ENCODE results near the gene B4GALT3. TPM values are rescaled to one million over a fixed set of nuclear protein-coding genes. Genes with fewer than 3 reads are reported as not detected.

The B4GALT3 gene
- total and polyA plus RNA-seq, 7 donors = 16.3 to 48.1 (median 30.3) TPM

DNA sequence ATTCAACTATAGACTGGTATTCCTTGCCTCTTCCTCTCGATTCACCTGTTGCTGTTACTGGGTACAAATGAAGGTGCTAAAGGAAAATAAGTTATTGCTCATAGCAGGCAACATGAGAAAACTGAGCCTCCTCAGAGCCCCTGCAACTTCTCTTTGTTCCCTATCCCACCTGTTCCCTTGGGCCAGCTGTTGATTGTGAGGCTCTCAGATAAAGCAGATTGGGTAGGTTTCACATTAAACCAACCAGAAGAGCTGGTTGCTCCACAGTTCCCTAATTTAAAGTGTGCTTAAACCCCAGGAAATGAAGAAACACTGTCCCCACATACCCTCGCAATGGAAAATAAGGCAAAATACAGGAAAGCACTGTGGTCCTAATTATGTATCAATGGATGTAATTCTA is 49.7 kb downstream of the B4GALT3 start:
- no peaks in the 10 kb centered on the region for H3K9me3 ChIP-seq
- no peak for TF ChIP-seq CTCF (IDR thresholded peaks at IDR 0.05)
- H3K27me3 ChIP-seq (ENCODE audit: insufficient read depth in 3 of 3, low read length in 2 of 3) = no peaks in the 10 kb centered on the region
- ATAC-seq = no peak
- H3K4me3 ChIP-seq = no peak overlapping the region
- WGBS, 3 donors = 78 to 81% (median 79%) methylated on average over 2 of the region's 2 CpGs
- no peak overlapping the region for H3K27ac ChIP-seq
- H3K36me3 ChIP-seq (ENCODE audit: insufficient read depth in 1 of 2, low read depth in 1 of 2) = peaks cover 9 to 80% of the 10 kb centered on the region in 2 donors
- DNase-seq = no peak
- intact Hi-C loops (cut with DNase I) = no loop called here
- peaks cover 30% of the 10 kb centered on the region for H3K4me1 ChIP-seq

GRCh38 chr1:161122967-161123366 is 54.3 kb downstream of the B4GALT3 start:
- no peaks in the 10 kb centered on the region for H3K9me3 ChIP-seq
- peaks cover 14% of the 10 kb centered on the region for H3K4me1 ChIP-seq
- H3K36me3 ChIP-seq (ENCODE audit: insufficient read depth in 1 of 2, low read depth in 1 of 2) = peaks cover 0 to 87% of the 10 kb centered on the region in 2 donors
- ATAC-seq (no peak), DNase-seq (no peak)
- no peak overlapping the region for H3K4me3 ChIP-seq
- WGBS, 3 donors = 71 to 85% (median 74%) methylated on average over 6 of the region's 6 CpGs
- no peak for TF ChIP-seq CTCF (IDR thresholded peaks at IDR 0.05)
- intact Hi-C loops (cut with DNase I) = no loop called here
- H3K27ac ChIP-seq = no peak overlapping the region
- H3K27me3 ChIP-seq (ENCODE audit: insufficient read depth in 3 of 3, low read length in 2 of 3) = no peaks in the 10 kb centered on the region

DNA sequence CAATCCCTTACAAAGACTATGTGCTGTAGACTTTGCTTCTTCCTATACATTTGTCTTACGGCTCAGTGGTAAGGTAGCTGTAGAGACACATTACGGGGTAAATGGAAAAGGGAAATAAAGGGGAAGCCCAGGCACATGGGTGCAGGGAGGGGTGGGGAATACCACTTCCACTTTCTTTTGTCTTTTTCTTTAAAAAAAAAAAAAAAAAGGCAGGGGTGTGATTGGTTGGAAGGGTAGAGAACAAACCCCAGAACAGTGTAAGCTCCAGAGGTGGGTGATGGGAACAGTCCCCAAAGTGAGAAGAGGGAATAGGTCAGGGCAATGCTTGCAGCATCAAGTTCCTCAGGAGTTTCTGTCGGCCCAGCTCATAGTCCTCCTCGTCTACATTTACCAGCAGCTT is 55.5 kb downstream of the B4GALT3 start:
- DNase-seq (no peak), ATAC-seq (no peak)
- peaks cover 0 to 76% of the 10 kb centered on the region in 2 donors for H3K36me3 ChIP-seq (ENCODE audit: insufficient read depth in 1 of 2, low read depth in 1 of 2)
- no peak overlapping the region for H3K27ac ChIP-seq
- peaks cover 17% of the 10 kb centered on the region for H3K4me1 ChIP-seq
- intact Hi-C loops (cut with DNase I) = no loop called here
- no peak overlapping the region for H3K4me3 ChIP-seq
- H3K27me3 ChIP-seq (ENCODE audit: insufficient read depth in 3 of 3, low read length in 2 of 3) = no peaks in the 10 kb centered on the region
- TF ChIP-seq CTCF (IDR thresholded peaks at IDR 0.05) = no peak
- WGBS, 3 donors = 72 to 79% (median 75%) methylated on average over 4 of the region's 4 CpGs
- no peaks in the 10 kb centered on the region for H3K9me3 ChIP-seq

Other genes with a start within 250 kb of the B4GALT3 start
- not detected for gene ITLN2, start 222.7 kb downstream of the B4GALT3 start, total RNA-seq
- gene ITLN2, start 222.7 kb downstream of the B4GALT3 start, polyA plus RNA-seq = not detected
- gene F11R, start 156.4 kb downstream of the B4GALT3 start, total RNA-seq = 10 to 100 TPM in 1 of 4 donors, 1 to 10 TPM in 3; 5.1 to 13.8 (median 8.6) TPM
- gene F11R, start 156.4 kb downstream of the B4GALT3 start, polyA plus RNA-seq = 1 to 10 TPM; 2.9 to 5.2 (median 3.6) TPM
- 10 to 100 TPM in 2 of 4 donors, 1 to 10 TPM in 2; 2.5 to 33.9 (median 8.2) TPM for gene TSTD1, start 138.5 kb downstream of the B4GALT3 start, total RNA-seq
- gene TSTD1, start 138.5 kb downstream of the B4GALT3 start, polyA plus RNA-seq = 10 to 100 TPM in 2 of 3 donors, 1 to 10 TPM in 1; 9.3 to 20.5 (median 10.4) TPM
- 10 to 100 TPM; 29.8 to 50.6 (median 37.3) TPM for gene USF1, start 131.5 kb downstream of the B4GALT3 start, total RNA-seq
- 10 to 100 TPM; 40.0 to 68.1 (median 58.8) TPM for gene USF1, start 131.5 kb downstream of the B4GALT3 start, polyA plus RNA-seq
- 1 to 10 TPM; 1.6 to 3.3 (median 1.8) TPM for gene ARHGAP30, start 107.6 kb downstream of the B4GALT3 start, total RNA-seq
- gene ARHGAP30, start 107.6 kb downstream of the B4GALT3 start, polyA plus RNA-seq = under 1 TPM; 0.44 to 0.73 (median 0.47) TPM
- gene NECTIN4, start 87.9 kb downstream of the B4GALT3 start, total RNA-seq = not detected
- under 1 TPM in 2 of 3 donors, not detected in 1; 0.01 to 0.03 TPM for gene NECTIN4, start 87.9 kb downstream of the B4GALT3 start, polyA plus RNA-seq
- 1 to 10 TPM; 1.4 to 5.9 (median 3.5) TPM for gene KLHDC9, start 79.1 kb downstream of the B4GALT3 start, total RNA-seq
- 1 to 10 TPM in 2 of 3 donors, under 1 TPM in 1; 0.34 to 2.7 (median 1.8) TPM for gene KLHDC9, start 79.1 kb downstream of the B4GALT3 start, polyA plus RNA-seq
- 100 to 1,000 TPM in 3 of 4 donors, 10 to 100 TPM in 1; 60.2 to 144 (median 124) TPM for gene PFDN2, start 59.5 kb downstream of the B4GALT3 start, total RNA-seq
- 100 to 1,000 TPM; 191 to 759 (median 235) TPM for gene PFDN2, start 59.5 kb downstream of the B4GALT3 start, polyA plus RNA-seq
- 10 to 100 TPM; 20.1 to 43.8 (median 28.5) TPM for gene NIT1, start 59.4 kb downstream of the B4GALT3 start, total RNA-seq
- gene NIT1, start 59.4 kb downstream of the B4GALT3 start, polyA plus RNA-seq = 10 to 100 TPM; 24.0 to 39.9 (median 30.7) TPM
- gene DEDD, start 44.8 kb downstream of the B4GALT3 start, total RNA-seq = 10 to 100 TPM; 30.4 to 70.8 (median 51.5) TPM
- gene DEDD, start 44.8 kb downstream of the B4GALT3 start, polyA plus RNA-seq = 10 to 100 TPM; 45.8 to 65.4 (median 63.5) TPM
- gene UFC1, start 23.5 kb downstream of the B4GALT3 start, total RNA-seq = 10 to 100 TPM; 56.6 to 76.2 (median 63.9) TPM
- 100 to 1,000 TPM in 1 of 3 donors, 10 to 100 TPM in 2; 98.2 to 141 (median 99.6) TPM for gene UFC1, start 23.5 kb downstream of the B4GALT3 start, polyA plus RNA-seq
- 10 to 100 TPM; 13.4 to 26.5 (median 23.2) TPM for gene USP21, start 18.0 kb downstream of the B4GALT3 start, total RNA-seq
- gene USP21, start 18.0 kb downstream of the B4GALT3 start, polyA plus RNA-seq = 10 to 100 TPM; 16.7 to 47.3 (median 22.9) TPM
- 10 to 100 TPM in 1 of 4 donors, 1 to 10 TPM in 3; 4.8 to 12.8 (median 6.9) TPM for gene PPOX, start 11.1 kb downstream of the B4GALT3 start, total RNA-seq
- 10 to 100 TPM in 1 of 3 donors, 1 to 10 TPM in 2; 6.0 to 13.1 (median 7.5) TPM for gene PPOX, start 11.1 kb downstream of the B4GALT3 start, polyA plus RNA-seq
- 1 to 10 TPM; 1.3 to 8.9 (median 5.2) TPM for gene ADAMTS4, start 21.5 kb upstream of the B4GALT3 start, total RNA-seq
- gene ADAMTS4, start 21.5 kb upstream of the B4GALT3 start, polyA plus RNA-seq = 1 to 10 TPM in 1 of 3 donors, under 1 TPM in 2; 0.88 to 1.3 (median 0.92) TPM
- gene NDUFS2, start 24.9 kb upstream of the B4GALT3 start, total RNA-seq = 100 to 1,000 TPM; 204 to 336 (median 272) TPM
- gene NDUFS2, start 24.9 kb upstream of the B4GALT3 start, polyA plus RNA-seq = 100 to 1,000 TPM; 207 to 270 (median 232) TPM
- 10 to 100 TPM in 2 of 4 donors, 1 to 10 TPM in 2; 3.3 to 11.3 (median 9.7) TPM for gene FCER1G, start 37.8 kb upstream of the B4GALT3 start, total RNA-seq
- 10 to 100 TPM in 2 of 3 donors, 1 to 10 TPM in 1; 8.3 to 23.5 (median 12.4) TPM for gene FCER1G, start 37.8 kb upstream of the B4GALT3 start, polyA plus RNA-seq
- under 1 TPM in 1 of 4 donors, not detected in 3; 0.86 TPM for gene APOA2, start 46.1 kb upstream of the B4GALT3 start, total RNA-seq
- not detected for gene APOA2, start 46.1 kb upstream of the B4GALT3 start, polyA plus RNA-seq
- gene TOMM40L, start 48.6 kb upstream of the B4GALT3 start, total RNA-seq = 10 to 100 TPM; 10.0 to 39.2 (median 27.5) TPM
- 10 to 100 TPM; 26.4 to 38.3 (median 32.4) TPM for gene TOMM40L, start 48.6 kb upstream of the B4GALT3 start, polyA plus RNA-seq
- gene NR1I3, start 60.7 kb upstream of the B4GALT3 start, total RNA-seq = not detected
- under 1 TPM; 0.17 to 0.42 (median 0.25) TPM for gene NR1I3, start 60.7 kb upstream of the B4GALT3 start, polyA plus RNA-seq
- gene PCP4L1, start 81.2 kb upstream of the B4GALT3 start, total RNA-seq = under 1 TPM in 1 of 4 donors, not detected in 3; 0.45 TPM
- gene PCP4L1, start 81.2 kb upstream of the B4GALT3 start, polyA plus RNA-seq = under 1 TPM; 0.21 to 0.28 (median 0.25) TPM
- 1 to 10 TPM in 2 of 4 donors, under 1 TPM in 2; 0.30 to 2.6 (median 1.2) TPM for gene MPZ, start 132.5 kb upstream of the B4GALT3 start, total RNA-seq
- gene MPZ, start 132.5 kb upstream of the B4GALT3 start, polyA plus RNA-seq = 1 to 10 TPM; 1.0 to 2.4 (median 1.9) TPM
- gene SDHC, start 136.9 kb upstream of the B4GALT3 start, total RNA-seq = 100 to 1,000 TPM; 230 to 354 (median 261) TPM
- gene SDHC, start 136.9 kb upstream of the B4GALT3 start, polyA plus RNA-seq = 100 to 1,000 TPM; 183 to 362 (median 220) TPM
- not detected for gene CFAP126, start 190.4 kb upstream of the B4GALT3 start, total RNA-seq
- gene CFAP126, start 190.4 kb upstream of the B4GALT3 start, polyA plus RNA-seq = under 1 TPM in 1 of 3 donors, not detected in 2; 0.16 TPM

Data from psoas muscle (tissue), 8 donors.